Kidney capillary endothelial cell (primary cell): ENCODE measurements around the gene SLC25A47.
A peak's percentile ranks its signal among the peaks of the same experiment; 100 is the strongest.
"Not testable (repeated sequence)": the region's sequence is repeated elsewhere in the genome, so short reads cannot be mapped to it uniquely, and the experiment has no call there.

Source experiments
- DNase-seq: peaks from one replicate; pipeline ENCODE4 v3.0.0-alpha.2; 2018; ENCODE audit warnings: low spot score

SLC25A47 gene

DNA sequence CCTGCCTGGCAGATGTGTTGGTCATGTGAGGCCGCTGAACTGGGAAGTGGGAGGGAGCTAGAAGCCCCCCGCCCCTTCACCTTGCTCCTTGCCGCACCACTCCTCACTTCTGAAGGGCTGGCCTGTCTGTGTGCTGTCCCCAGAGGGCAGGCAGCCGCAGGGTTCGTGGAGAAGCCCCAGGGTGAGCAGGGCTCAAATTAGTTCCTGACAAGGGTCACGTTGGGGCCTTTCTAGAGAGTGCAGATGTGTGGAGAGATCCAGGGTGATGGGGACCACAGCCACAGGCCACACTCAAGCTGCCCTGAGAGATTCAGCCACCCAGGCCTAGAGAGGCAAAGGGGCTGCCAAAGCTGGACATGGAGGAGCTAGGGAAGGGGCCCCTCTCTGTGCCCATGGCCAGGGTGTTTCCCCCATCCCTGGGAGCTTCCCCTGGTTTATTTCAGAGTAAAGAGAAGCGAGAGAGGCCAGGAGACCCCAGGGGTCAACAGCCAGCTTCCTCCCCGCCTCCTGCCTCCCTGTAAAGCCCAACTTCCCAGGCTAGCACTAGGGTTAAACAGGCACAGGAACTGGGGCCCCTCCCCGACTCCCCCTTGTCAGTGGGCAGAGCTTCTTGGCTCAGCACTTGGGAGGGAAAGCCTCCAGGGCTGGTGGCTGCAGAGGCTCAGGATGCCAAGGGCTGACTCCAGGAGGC, 33.1 kb upstream of the SLC25A47 start:
- DNase-seq: no peak

DNA sequence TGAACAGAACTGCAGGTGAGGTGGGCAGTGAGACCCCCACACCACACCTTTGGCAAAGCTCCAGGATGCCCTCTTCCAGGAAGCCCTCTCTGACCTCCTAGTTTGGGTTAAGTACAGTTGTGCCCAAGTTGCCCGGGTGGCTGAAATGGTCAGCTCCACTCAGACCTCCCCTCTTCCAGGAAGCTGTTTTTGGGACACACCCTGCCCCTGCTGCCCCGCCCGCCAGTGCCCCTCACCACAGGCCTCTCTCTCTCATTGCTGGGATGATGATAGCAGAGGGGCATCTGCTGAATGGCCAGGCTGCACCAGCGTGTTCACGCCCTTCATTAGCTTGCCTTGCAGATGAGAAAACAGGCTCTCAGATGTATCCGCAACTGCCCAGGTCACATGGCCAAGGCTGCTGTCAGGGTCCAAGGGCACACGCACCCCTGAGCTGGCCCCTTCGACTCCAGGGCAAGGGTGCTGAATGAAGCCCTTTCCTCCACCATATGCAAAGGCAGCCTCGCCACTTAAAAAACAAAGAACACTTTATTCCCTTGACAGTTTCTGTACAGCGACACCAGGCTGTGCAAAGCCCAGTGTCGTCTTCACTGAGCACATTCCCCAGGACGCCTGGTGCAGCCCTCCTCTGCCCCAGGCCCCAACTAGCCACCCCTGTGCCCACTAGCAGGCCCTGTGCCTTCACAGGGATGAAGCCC, 32.4 kb upstream of the SLC25A47 start:
- no peak for DNase-seq

DNA sequence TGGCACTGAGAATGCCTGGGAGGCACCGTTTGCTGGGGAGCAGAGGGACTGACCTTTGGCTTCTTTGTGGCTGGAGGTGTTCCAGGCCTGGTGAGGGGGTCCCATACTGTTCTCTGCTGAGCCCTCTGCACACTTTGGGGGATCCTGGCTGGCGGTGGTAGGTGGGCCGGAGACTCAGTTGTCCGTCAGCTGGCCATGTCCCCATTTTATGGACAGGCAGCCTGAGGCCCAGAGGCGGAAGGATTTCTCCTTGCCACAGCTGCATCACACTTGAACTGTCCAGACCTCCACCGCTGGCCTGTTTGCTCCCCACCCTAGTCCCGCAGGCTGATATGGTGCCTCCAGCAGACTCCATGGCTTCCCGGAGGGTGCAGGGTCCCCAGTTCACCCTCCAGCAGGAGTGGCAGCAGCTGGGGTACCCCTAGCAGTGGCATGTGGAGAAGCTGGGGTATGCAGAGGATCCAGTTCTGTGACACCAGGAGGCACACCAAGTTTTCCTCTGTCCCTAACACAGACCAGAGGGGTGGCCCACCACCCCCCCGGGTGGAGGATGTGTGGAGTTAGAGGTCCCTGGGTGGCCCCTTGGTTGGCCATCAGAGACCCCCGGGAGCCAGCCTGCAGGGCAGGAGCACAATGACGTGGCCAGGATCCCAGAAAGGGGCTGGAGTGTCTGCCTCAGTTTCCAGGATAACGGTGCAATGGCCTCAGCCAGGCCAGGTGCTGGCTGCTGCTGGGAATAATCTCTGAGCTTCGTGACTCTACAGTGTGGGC, 31.6 kb upstream of the SLC25A47 start:
- no peak for DNase-seq

DNA sequence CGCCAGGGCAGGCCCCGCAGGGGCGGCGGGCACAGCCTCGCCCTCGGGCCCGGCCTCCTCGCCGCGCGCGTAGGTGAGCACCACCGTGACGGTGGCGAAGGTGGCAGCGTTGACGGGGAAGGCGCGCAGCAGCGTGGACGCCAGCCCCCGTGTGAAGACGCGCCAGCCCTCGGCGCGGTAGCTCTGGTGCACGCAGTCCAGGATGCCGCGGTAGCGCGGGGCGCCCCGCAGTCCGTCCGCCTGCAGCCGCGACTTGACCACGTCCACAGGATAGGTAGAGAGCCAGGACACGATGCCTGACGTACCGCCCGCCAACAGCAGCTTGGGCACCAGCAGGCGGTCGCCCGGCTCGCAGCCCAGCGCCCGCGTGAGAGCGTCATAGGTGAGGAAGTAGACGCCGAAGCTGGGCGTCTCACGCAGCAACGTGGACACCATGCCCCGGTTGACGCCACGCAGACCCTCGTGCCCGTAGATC, 30.8 kb upstream of the SLC25A47 start:
- DNase-seq: no peak

DNA sequence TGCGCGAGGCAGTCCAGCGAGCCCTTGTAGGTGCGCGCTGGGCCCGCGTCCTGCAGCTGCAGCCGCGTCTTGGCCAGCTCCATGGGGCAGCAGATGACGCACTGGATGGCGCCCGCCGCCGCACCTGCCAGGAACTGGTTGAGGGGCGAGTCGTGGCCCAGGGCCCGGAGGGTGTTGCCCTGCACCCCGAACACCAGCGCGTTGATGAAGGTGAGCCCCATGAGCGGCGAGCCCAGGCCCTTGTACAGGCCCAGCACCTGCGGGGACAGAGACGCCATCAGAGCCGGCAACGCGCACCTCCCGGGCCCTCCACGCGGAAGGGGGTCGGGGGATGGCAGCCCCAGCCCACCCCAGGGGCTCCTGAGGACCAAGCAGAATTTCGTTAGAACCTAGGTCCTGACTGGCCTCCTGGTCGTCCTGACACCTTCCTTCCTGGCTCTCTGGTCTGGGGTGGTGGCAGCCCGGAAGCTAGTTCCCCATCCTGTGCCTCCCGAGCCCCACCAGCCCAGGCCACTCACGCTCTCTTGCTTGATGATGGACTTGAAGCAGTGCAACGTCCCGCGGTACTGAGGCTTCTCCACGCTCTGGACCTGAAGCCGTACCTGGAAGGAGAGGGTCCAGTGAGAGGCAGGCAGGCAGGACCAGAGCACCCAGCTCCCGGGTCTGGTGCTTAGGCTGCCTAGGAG, 30.2 kb upstream of the SLC25A47 start:
- no peak for DNase-seq

DNA sequence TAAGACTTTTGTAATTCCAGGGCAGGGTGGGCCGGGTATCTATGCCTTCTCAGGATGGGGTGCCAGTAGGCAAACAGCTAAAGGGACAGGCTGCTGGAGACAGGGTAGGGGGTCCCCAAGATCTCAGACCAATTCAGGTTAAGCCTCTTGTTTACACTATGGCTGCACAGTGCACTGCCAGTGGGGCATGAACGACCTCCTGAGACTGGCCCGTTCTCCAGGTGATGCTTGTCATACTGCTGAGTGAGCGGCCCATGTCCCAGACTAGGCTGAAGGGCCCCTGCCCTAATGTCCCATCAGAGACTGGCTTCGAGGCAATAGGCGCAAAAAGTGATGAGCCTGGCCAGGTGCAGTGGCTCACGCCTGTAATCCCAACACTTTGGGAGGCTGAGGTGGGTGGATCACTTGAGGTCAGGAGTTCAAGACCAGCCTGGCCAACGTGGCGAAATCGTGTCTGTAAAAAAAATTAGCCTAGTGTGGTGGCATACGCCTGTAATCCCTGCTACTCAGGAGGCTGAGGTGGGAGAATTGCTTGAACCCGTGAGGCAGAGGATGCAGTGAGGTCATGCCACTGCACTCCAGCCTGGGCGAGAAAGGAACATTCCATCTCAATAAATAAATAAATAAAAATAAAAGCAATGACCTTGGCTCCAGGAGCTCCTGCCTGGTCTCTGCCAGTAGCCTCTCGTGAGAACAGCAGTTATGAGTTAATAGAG, 29.5 kb upstream of the SLC25A47 start:
- DNase-seq: no peak

DNA sequence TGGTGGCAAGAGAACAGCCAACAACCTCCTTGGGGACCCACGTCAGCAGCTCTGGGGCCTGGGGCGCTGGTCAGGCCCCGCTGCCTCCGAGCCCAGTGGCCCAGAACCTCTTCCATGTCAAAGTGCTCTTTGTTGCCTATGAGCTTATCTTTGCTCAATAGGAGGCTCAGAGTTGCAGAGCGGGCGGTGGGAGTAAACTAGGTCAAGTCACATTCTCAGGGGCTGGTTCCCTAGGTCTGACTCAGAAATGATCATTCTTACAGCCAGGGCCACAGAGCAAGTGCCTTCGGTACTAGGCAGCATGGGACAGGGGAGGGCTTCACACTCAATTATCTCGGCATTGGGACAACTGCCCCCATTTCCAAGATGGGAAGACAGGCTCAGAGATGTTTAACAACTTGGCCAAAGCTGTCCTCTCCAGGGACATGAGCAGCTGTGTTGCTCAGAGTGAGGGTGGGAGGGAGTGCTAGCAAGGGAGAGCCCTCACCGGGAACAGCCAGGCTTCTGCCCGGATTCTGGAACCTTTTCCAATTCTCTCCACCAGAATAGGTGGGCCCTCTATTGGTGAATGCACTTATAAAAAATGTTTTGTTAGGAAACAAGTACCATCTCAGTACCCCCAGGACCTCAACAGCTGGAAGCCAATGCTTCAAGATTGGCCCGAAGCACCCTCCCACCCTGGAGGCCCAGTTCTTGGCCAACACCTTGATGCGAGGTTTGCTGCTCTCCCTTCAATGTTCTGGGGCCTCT, 28.8 kb upstream of the SLC25A47 start:
- no peak for DNase-seq

DNA sequence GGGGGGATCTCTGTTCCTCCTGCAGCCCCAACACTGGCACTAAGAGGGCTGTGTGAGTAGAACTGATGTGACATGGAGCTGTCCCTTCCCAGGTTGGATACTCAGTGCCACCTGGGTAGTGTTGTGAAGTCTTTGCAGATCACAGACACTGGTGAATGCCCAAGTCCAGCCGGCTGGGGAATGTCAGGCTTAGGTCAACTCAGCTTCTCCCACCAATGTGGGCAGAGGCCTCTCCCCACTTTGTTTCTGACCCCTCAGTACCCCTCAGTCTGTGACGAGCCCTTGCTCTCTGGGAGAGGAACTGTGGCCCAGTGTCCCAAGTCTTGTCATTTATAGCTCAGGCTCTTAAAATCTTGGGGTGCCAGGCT, 28.2 kb upstream of the SLC25A47 start:
- no peak for DNase-seq

DNA sequence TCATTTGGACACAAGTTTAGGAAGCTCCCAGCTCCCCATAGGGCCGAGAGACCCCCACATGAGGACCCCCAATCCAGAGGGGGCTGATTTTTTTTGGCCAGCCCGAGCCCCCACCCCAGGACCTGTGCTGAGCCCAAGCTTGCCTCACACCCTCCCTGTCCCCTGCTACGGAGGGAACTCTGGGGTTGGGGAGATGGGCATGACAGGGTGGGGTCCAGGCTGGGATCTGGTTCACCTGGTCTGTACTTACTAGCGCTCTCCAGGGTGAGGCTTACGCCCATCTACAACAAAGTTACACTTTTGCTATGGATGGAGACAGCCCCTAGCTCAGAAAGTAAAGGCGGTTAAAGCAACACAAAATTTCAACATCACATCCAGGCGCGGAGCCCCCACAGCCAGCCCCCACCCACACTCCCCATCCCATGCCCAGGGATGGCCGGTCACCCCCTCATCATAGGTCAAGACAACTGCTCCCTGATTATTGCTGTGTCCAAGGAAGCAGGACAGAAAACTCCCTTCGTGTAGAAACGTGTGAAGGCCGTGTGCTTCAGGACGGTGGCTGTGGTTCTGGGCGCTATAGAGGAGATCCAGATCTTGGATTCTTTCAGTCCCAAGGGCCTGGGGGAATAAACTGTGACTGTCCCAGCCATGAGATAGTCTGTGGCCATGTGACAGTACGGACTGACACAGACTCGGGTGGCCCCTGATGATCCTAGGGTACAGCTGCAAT, 27.6 kb upstream of the SLC25A47 start:
- no peak for DNase-seq

DNA sequence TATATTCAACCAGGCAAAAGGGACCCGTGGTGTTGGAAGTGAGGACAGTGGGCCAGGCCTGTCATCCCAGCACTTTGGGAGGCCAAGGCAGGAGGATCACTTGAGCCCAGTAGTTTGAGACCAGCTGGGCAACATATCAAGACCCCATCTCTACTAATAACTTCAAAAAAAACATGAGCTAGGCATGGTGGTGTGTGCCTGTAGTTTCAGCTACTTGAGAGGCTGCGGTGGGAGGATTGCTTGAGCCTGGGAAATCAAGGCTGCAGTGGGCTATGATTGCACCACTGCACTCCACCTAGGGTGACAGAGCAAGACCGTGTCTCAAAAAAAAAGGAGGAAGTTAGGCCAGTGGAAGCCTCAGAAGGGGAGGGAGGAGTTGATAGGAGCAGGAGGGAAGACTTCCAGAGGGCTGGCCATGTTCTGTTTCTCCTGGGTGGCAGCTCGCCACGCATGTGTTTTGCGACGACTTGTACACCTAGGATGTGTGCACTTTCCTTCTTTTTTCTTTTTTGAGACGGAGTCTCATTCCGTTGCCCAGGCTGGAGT, 27.0 kb upstream of the SLC25A47 start:
- no peak for DNase-seq

DNA sequence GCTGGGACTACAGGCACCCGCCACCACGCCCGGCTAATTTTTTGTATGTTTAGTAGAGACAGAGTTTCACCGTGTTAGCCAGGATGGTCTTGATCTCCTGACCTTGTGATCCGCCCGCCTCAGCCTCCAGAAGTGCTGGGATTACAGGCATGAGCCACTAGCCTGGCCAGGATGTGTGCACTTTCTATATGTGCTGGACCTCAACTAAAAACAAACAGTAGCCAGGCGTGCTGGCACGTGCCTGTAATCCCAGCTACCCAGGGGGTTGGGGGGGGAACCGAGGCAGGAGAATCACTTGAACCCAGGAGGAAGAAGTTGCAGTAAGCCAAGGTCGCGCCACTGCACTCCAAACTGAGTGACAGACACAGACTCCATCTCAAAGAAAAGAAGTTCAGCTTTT, 26.4 kb upstream of the SLC25A47 start:
- DNase-seq: not testable (repeated sequence)

DNA sequence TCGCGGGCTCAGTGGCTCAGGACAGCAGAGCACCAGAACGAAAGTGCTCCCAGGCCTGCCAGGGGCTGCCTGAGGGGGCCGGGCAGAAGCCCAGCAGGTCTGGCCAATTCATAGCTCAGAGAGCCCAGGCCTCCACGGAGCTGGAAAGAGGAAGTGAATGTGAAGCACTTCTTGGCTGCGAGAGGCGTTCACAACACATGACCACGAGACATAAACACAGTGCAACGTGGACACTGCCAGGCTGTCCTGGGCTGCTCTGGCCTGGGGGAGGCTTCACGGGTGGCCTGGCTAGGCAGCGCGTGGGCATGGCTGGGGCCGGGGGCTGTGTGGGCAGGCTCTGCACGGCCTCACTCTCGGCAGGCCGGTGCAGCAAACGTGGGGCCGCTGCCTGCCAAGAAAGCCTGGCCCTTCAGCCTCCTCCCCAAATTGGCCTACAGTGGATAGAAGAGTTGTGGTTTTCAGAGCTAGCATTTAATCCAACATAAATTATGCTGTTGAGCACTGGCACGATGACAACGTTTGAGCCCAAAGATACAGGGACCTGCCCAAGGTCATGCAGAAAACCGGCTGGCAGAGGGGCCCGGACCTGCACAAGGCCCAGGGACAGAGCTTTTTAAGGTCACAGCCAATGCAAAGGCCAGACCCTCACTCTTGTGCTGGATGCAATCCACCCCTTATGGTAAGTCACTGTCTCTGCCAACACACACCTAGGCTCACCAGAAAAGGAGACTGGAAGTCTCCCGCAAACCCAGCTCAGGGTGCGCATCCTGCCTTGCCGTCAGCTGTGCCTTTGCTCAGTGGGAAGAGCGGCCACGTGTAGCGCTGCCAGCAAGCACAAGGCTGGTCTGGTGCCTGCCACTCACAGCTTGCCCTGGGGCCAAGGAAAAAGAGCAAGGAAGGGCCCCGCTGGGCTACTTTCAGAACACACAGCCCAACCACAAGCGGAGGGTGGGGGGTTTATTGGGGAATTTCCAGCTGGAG, 25.5 kb upstream of the SLC25A47 start:
- DNase-seq: no peak

DNA sequence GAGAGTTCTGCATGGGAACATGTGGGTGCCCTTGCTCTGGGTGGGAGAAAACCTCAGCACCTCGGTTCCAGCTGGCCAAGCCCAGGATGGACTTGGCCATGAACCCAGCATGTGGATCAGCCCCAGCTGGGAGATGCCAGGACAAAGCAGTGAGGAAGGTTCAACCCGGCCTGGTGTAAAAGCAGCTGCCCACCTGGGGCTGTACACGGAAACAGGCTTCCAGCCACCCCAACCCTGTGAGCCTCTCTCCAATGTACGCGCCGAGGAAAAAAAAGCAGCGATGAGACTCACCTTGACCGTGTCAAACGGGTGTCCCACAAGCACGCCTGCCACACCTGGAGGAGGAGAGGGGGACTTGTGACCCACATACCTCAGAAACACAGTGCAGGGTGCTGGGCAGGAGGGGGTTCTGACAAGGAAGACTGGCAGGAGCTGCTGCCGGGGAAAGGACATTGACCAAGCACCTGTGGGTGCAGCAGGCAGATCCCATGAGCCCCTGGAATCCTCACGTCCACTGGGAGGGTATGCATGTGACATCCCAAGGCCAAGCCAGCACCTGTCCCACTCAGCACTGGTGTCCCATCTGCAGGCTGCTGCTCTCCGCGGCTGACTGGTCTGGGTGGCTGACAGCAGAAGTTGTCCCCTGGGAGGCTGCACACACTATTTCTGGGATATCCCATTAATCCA, 24.4 kb upstream of the SLC25A47 start:
- DNase-seq: no peak

DNA sequence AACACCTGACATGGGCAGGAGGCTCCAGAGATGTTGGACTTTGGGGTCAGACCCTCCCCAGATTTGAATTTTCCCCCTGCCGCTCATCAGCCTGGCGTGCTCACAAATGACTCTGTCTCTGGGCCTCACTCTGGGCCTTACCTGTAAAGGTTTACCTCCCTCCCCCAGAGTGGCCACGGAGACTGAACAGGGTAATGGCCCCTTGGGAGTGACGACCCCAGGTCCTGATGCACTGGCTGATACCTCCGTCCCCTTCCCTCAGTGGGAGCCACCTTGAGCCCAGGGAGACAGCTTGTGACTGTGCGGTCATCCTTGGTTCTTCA, 23.9 kb upstream of the SLC25A47 start:
- no peak for DNase-seq

DNA sequence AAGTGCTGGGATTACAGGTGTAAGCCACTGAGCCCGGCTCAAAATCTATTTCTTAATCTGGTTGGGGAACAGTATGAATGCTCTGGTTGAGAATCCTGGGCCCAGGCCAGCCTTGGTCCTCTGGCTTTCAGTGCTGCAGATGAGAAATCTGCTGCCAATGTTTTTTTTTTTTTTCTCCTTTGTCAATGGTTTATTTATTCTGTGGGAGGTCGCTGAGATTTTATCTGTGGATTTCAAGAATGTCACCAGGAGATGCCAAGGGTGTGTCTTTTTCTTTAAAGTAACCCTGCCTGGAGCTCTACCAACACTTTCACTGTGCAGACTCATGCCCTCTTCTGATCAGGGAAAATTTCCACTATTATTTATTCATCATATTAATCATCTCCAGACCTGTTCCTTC, 20.5 kb upstream of the SLC25A47 start:
- no peak for DNase-seq

DNA sequence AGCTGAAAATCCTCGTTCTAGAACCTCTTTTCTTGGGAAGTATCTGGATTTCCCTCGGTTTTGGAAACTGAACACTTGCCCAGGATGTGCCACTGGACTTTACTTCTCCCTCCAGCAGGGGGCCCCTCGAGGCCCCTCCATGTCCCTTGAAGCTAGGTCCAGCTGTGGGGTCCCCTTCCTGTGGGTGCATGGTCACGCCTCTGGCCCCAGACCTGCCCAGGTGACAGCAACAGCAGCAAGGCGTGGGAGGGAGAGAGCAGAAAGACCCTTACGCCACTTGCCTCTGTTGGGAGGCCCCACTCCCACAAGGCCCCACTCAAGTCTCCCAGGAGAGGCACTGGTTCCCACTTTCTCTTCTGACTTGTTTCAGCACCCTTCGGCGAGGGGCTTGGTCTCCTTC, 20.0 kb upstream of the SLC25A47 start:
- peak; percentile 32 for DNase-seq

DNA sequence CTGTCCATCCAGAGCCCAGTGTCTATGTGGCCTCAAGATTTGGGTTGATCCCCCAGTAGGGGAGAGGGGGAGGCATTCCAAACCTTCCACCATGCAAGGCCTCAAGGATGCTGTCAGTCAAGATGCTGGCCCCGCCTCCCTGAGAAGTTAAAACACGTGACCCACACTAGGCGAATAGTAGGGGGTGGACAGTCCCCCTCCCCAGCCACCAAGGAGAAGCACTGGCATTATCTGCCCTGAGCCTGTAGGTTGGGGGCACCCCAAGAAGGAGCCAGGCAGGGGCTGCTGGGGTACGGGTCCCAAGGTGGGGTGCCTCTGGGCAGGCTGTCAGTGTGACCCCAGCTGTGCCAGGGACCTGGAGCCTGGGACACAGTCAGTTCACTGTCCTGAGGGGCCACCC, 19.2 kb upstream of the SLC25A47 start:
- no peak for DNase-seq

DNA sequence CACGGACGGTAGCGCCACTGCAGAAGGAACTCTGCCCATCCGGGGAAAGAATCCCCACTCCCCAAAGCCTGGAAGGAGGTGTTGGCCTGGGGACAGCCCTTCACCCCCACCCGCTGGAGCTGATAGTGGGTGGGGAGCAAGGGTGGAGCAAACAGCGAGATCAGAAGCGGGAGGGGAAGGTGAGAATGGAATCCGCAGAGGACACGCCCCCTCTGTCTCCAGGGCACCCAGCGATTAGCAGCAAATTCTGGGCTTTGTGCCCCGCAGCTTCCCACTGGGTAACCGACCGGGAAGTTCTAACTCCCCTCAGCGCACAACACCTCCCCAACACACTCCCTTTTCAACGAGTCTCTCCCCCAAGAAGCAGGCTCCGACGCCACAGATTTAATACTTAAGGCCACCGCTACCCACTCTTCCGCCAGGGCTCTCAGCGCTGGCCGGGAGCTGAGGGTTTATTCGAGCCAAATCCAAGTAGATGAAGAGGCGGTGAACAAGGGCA, 18.3 kb upstream of the SLC25A47 start:
- peak; percentile 34 for DNase-seq
